ENCODE results near the gene SND1.

The SND1 gene

DNA sequence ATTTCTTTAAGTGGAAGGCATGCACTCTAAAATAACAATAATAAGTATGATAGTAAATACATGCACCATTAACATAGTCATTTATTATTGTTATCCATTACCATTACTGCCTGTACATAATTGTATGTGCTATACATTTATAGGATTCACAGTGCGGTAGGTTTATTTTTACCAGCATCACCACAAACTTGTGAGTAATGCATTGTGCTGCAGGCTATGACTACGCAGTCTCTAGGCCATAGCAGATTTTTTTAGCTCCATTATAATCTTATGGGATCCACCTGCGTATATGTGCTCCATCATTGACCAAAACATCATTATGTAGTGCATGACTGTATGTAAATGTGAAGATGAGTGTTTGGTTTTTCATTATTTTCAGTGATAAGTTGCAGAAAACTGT lies 219.2 kb downstream of the SND1 start:
- no peaks in the 10 kb centered on the region for H3K27me3 ChIP-seq (ENCODE audit: control insufficient read depth in 1 of 2, insufficient read depth in 2 of 2, low read length in 2 of 2)
- H3K27ac ChIP-seq (ENCODE audit: low read depth, low read length) = no peak overlapping the region
- no peak overlapping the region for H3K4me3 ChIP-seq (ENCODE audit: low read depth in 1 of 2, low read length in 2 of 2)
- no peak overlapping the region for H3K9ac ChIP-seq (ENCODE audit: low read depth in 1 of 2, low read length in 2 of 2)
- peaks cover 0 to 2% of the 10 kb centered on the region in 2 donors for H3K36me3 ChIP-seq (ENCODE audit: control insufficient read depth in 1 of 2, insufficient read depth in 2 of 2, low read length in 2 of 2)
- no peaks in the 10 kb centered on the region for H3K4me1 ChIP-seq (ENCODE audit: control insufficient read depth in 1 of 2, insufficient read depth in 2 of 2, low read length in 2 of 2)
- no peaks in the 10 kb centered on the region for H3K9me3 ChIP-seq (ENCODE audit: control insufficient read depth in 1 of 2, low read length in 2 of 2)

DNA sequence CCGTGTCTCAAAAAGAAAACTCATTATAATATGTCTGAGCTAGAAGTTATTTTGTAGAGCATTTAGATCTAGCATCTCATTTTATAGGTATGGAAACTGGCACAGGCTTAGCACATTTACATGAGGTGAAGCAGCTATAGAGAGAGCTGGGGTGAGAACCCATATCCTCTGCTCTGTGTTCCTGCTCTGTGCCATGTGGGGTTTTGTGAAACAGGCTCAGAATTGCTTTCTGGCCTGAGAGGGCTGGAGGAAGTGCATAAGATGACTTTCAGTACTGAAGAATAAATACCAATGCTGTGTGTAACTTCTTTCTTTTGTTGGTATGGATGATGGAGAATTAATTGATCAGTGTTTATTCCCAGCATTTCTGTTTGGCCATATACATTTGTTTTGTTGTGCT lies 220.1 kb downstream of the SND1 start:
- H3K27ac ChIP-seq (ENCODE audit: low read depth, low read length) = no peak overlapping the region
- no peak overlapping the region for H3K4me3 ChIP-seq (ENCODE audit: low read depth in 1 of 2, low read length in 2 of 2)
- no peaks in the 10 kb centered on the region for H3K4me1 ChIP-seq (ENCODE audit: control insufficient read depth in 1 of 2, insufficient read depth in 2 of 2, low read length in 2 of 2)
- H3K27me3 ChIP-seq (ENCODE audit: control insufficient read depth in 1 of 2, insufficient read depth in 2 of 2, low read length in 2 of 2) = no peaks in the 10 kb centered on the region
- peaks cover 0 to 2% of the 10 kb centered on the region in 2 donors for H3K36me3 ChIP-seq (ENCODE audit: control insufficient read depth in 1 of 2, insufficient read depth in 2 of 2, low read length in 2 of 2)
- H3K9ac ChIP-seq (ENCODE audit: low read depth in 1 of 2, low read length in 2 of 2) = no peak overlapping the region
- H3K9me3 ChIP-seq (ENCODE audit: control insufficient read depth in 1 of 2, low read length in 2 of 2) = no peaks in the 10 kb centered on the region

DNA sequence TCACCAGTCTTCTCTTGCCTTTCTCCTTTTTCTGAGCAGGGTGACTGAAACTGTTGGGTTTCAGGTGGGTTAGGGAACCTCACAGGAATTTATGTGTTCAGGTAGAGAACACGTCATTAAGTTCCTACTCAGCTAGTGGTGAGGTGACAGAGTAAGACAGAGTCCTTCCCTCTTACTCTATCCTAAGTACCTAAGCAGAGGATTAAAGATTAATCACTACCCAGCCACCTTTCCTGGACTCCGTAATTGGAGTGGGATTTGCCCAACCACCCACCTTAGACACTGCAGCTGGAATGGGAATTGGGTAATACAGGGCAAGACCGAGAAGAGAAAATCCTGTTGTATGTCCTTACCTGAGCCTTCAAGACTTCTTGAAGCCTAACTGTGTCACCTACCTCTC lies 221.2 kb downstream of the SND1 start:
- Histone ChIP-seq H3K36me3 (ENCODE audit: control insufficient read depth in 1 of 2, insufficient read depth in 2 of 2, low read length in 2 of 2) (peaks cover 0 to 2% of the 10 kb centered on the region in 2 donors), H3K27ac (ENCODE audit: low read depth, low read length) (no peak overlapping the region), H3K9ac (ENCODE audit: low read depth in 1 of 2, low read length in 2 of 2) (no peak overlapping the region), H3K4me3 (ENCODE audit: low read depth in 1 of 2, low read length in 2 of 2) (no peak overlapping the region), H3K9me3 (ENCODE audit: control insufficient read depth in 1 of 2, low read length in 2 of 2) (no peaks in the 10 kb centered on the region), H3K27me3 (ENCODE audit: control insufficient read depth in 1 of 2, insufficient read depth in 2 of 2, low read length in 2 of 2) (no peaks in the 10 kb centered on the region), H3K4me1 (ENCODE audit: control insufficient read depth in 1 of 2, insufficient read depth in 2 of 2, low read length in 2 of 2) (no peaks in the 10 kb centered on the region)

DNA sequence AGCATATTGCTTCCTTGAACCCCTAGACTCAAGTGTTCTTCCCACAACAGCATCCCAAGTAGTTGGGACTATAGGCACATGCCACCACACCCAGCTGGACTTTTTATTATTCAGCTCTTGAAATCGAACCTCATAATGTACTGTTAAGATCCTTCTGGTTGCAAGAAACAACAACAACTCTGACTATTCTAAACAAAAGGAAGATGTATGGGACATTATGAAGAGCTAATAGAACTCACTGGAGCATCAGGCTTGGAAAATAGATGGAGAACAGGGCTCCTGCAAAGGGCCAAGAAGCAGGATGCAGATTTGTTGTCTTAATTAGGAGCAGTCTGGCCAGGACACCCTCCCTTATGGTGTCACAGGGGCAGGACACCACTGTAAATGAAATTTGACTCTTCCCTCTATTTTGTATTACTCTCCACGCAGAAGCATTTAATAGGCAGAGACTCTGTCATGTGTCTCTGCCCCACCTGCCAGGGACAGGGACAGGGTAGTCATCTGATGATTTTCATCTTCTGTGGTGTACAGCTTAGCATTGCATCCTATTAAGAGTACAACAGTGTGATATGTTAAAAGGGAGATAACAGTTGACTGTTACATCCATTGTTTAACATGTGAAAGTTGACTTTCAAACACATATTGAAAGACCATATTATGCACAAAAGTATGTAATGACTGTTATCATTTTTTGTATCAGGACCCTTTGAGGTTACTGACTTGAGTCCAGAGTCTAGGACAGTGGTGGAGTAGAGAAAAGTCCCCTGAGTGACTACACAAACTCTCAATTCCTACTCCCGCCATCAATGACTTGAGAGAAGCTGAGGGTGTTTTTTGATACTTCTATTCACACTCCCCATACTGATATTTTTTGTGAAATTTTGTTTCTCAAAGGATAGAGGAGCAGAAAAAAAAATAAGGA lies 222.0 kb downstream of the SND1 start:
- Histone ChIP-seq H3K36me3 (ENCODE audit: control insufficient read depth in 1 of 2, insufficient read depth in 2 of 2, low read length in 2 of 2) (peaks cover 0 to 2% of the 10 kb centered on the region in 2 donors), H3K4me1 (ENCODE audit: control insufficient read depth in 1 of 2, insufficient read depth in 2 of 2, low read length in 2 of 2) (no peaks in the 10 kb centered on the region), H3K4me3 (ENCODE audit: low read depth in 1 of 2, low read length in 2 of 2) (no peak overlapping the region), H3K27me3 (ENCODE audit: control insufficient read depth in 1 of 2, insufficient read depth in 2 of 2, low read length in 2 of 2) (no peaks in the 10 kb centered on the region), H3K9me3 (ENCODE audit: control insufficient read depth in 1 of 2, low read length in 2 of 2) (no peaks in the 10 kb centered on the region), H3K27ac (ENCODE audit: low read depth, low read length) (no peak overlapping the region), H3K9ac (ENCODE audit: low read depth in 1 of 2, low read length in 2 of 2) (no peak overlapping the region)

DNA sequence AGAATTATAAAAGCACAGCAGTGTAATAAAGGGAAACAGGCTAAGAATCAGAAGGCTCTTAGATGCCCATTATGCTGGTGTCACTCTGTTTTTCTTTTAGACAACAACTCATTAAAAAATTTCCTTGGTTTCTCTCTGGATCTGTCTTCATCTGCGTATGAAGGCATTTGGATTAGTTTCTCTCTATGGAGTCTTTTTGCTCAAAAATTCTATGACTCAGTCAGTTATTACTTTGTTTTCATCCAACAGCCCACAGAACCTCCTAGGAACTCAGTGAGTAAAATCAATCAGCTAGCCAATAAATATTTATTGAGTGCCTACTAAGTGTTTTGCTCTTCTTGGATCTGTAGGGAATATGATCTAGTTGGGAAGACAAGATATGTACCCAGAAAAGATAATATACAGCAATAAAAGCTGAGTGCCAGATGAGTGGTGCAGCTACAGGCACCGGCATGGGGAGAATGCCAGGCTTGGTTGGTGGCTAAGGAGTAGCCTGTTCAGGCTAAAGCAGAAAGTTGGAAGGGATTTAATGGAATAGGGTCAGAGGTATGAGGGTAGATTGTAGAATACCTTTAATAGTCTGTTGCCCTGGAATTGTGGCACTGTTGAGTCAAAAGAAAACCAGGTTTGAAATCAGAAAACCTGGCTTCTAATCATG lies 223.1 kb downstream of the SND1 start:
- Histone ChIP-seq H3K9ac (ENCODE audit: low read depth in 1 of 2, low read length in 2 of 2) (no peak overlapping the region), H3K9me3 (ENCODE audit: control insufficient read depth in 1 of 2, low read length in 2 of 2) (no peaks in the 10 kb centered on the region), H3K27ac (ENCODE audit: low read depth, low read length) (no peak overlapping the region), H3K4me3 (ENCODE audit: low read depth in 1 of 2, low read length in 2 of 2) (no peak overlapping the region), H3K4me1 (ENCODE audit: control insufficient read depth in 1 of 2, insufficient read depth in 2 of 2, low read length in 2 of 2) (no peaks in the 10 kb centered on the region), H3K36me3 (ENCODE audit: control insufficient read depth in 1 of 2, insufficient read depth in 2 of 2, low read length in 2 of 2) (peaks cover 0 to 2% of the 10 kb centered on the region in 2 donors), H3K27me3 (ENCODE audit: control insufficient read depth in 1 of 2, insufficient read depth in 2 of 2, low read length in 2 of 2) (no peaks in the 10 kb centered on the region)

DNA sequence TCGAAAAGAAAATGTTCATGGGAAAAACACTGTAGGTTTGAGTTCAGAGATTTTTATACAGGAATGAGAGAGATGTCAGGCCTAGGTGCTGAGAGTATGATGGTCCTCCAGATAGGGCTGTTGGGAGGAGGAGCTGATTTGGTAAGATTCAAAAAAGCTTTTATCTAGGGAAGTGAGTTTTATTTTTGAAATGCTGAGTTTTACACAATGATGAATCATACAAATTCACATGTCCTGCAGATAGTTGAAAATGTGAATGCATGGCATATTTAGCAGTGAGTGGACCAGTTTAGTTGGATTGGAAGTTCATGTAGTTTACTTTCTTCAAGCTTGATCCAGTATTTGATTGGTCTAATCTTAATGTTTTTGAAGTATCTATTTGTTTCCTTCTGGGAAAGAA lies 224.4 kb downstream of the SND1 start:
- Histone ChIP-seq H3K4me1 (ENCODE audit: control insufficient read depth in 1 of 2, insufficient read depth in 2 of 2, low read length in 2 of 2) (no peaks in the 10 kb centered on the region), H3K9ac (ENCODE audit: low read depth in 1 of 2, low read length in 2 of 2) (no peak overlapping the region), H3K27ac (ENCODE audit: low read depth, low read length) (no peak overlapping the region), H3K4me3 (ENCODE audit: low read depth in 1 of 2, low read length in 2 of 2) (no peak overlapping the region), H3K36me3 (ENCODE audit: control insufficient read depth in 1 of 2, insufficient read depth in 2 of 2, low read length in 2 of 2) (peaks cover 0 to 2% of the 10 kb centered on the region in 2 donors), H3K27me3 (ENCODE audit: control insufficient read depth in 1 of 2, insufficient read depth in 2 of 2, low read length in 2 of 2) (no peaks in the 10 kb centered on the region), H3K9me3 (ENCODE audit: control insufficient read depth in 1 of 2, low read length in 2 of 2) (no peaks in the 10 kb centered on the region)

DNA sequence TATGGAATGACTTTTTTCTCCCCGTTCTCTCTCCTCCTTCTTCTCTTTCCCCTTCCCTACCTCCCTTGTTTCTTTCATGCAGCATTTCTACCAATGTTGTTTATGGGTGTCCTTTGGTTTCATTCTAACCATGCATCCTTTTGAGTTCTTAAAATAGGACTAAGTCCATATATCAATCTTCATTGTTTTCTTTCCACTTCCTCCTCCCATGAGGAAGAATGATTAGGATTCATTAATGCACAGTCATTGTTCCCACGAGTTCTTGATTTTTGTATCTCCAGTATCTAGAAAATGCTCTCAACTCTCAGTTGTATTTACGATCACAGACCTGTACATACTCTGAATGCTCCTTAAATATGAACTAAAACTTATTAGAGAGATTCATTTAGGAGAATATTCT lies 226.0 kb downstream of the SND1 start:
- Histone ChIP-seq H3K4me1 (ENCODE audit: control insufficient read depth in 1 of 2, insufficient read depth in 2 of 2, low read length in 2 of 2) (no peaks in the 10 kb centered on the region), H3K9me3 (ENCODE audit: control insufficient read depth in 1 of 2, low read length in 2 of 2) (no peaks in the 10 kb centered on the region), H3K4me3 (ENCODE audit: low read depth in 1 of 2, low read length in 2 of 2) (no peak overlapping the region), H3K9ac (ENCODE audit: low read depth in 1 of 2, low read length in 2 of 2) (no peak overlapping the region), H3K27me3 (ENCODE audit: control insufficient read depth in 1 of 2, insufficient read depth in 2 of 2, low read length in 2 of 2) (no peaks in the 10 kb centered on the region), H3K27ac (ENCODE audit: low read depth, low read length) (no peak overlapping the region), H3K36me3 (ENCODE audit: control insufficient read depth in 1 of 2, insufficient read depth in 2 of 2, low read length in 2 of 2) (peaks cover 0 to 2% of the 10 kb centered on the region in 2 donors)

DNA sequence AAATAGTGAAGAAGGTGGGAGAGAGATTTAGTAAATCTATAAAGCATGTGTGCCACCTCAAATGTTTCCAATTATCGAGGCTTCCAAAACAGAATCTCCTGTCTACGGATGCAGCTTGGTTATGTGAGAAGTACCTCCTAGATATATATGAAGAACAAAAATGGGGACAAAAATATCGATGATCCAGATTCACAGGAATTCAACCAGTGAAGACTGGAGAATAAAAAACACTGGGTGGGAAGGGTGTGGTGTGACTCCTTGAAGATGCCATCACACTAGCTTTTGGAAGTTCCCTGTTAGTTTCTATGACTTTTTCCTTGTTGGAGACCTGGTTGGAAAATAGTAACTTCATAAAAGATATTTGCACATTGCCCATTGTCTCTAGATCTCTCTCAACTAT lies 226.8 kb downstream of the SND1 start:
- H3K27me3 ChIP-seq (ENCODE audit: control insufficient read depth in 1 of 2, insufficient read depth in 2 of 2, low read length in 2 of 2) = no peaks in the 10 kb centered on the region
- H3K4me1 ChIP-seq (ENCODE audit: control insufficient read depth in 1 of 2, insufficient read depth in 2 of 2, low read length in 2 of 2) = no peaks in the 10 kb centered on the region
- H3K9me3 ChIP-seq (ENCODE audit: control insufficient read depth in 1 of 2, low read length in 2 of 2) = no peaks in the 10 kb centered on the region
- H3K9ac ChIP-seq (ENCODE audit: low read depth in 1 of 2, low read length in 2 of 2) = no peak overlapping the region
- no peak overlapping the region for H3K4me3 ChIP-seq (ENCODE audit: low read depth in 1 of 2, low read length in 2 of 2)
- H3K27ac ChIP-seq (ENCODE audit: low read depth, low read length) = no peak overlapping the region
- H3K36me3 ChIP-seq (ENCODE audit: control insufficient read depth in 1 of 2, insufficient read depth in 2 of 2, low read length in 2 of 2) = peaks cover 0 to under 1% of the 10 kb centered on the region in 2 donors

DNA sequence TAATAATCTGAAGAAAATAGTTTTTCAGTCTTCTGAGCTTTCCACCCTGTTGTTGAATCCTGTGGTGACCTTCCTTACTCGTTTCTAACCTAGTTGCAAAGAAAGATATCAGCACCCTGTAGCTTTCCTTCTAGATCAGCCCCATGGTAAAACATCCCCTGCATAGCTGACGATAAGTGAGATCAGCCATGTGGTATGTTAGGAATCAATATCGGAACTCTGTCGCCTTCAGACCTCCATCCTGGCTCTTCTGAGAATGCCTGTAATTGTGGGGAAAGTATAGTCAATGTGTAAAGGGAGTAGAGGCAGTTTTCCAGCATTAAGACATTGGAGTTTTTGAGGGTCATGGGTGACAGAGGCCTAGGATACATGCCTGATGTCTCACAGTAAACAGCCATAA lies 227.4 kb downstream of the SND1 start:
- H3K27ac ChIP-seq (ENCODE audit: low read depth, low read length) = no peak overlapping the region
- H3K4me1 ChIP-seq (ENCODE audit: control insufficient read depth in 1 of 2, insufficient read depth in 2 of 2, low read length in 2 of 2) = no peaks in the 10 kb centered on the region
- H3K36me3 ChIP-seq (ENCODE audit: control insufficient read depth in 1 of 2, insufficient read depth in 2 of 2, low read length in 2 of 2) = no peaks in the 10 kb centered on the region
- no peaks in the 10 kb centered on the region for H3K27me3 ChIP-seq (ENCODE audit: control insufficient read depth in 1 of 2, insufficient read depth in 2 of 2, low read length in 2 of 2)
- no peak overlapping the region for H3K9ac ChIP-seq (ENCODE audit: low read depth in 1 of 2, low read length in 2 of 2)
- H3K9me3 ChIP-seq (ENCODE audit: control insufficient read depth in 1 of 2, low read length in 2 of 2) = no peaks in the 10 kb centered on the region
- H3K4me3 ChIP-seq (ENCODE audit: low read depth in 1 of 2, low read length in 2 of 2) = no peak overlapping the region

DNA sequence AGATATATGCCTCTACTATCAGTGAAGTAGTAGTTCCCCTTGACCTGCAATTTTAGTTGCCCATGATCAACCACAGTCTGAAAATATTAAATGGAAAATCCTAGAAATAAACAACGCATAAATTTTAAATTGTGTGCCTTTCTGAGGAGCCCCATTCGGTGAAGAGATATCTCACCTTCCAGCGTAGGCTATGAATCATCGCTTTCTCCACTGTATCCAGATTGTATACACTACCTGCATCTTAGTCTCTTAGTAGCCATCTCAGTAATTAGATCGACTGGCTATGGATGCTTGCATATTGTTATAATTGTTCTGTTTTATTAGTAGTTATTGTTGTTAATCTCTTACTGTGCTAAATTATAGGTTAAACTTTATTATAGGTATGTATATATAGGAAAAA lies 227.9 kb downstream of the SND1 start:
- Histone ChIP-seq H3K27ac (ENCODE audit: low read depth, low read length) (no peak overlapping the region), H3K27me3 (ENCODE audit: control insufficient read depth in 1 of 2, insufficient read depth in 2 of 2, low read length in 2 of 2) (no peaks in the 10 kb centered on the region), H3K4me1 (ENCODE audit: control insufficient read depth in 1 of 2, insufficient read depth in 2 of 2, low read length in 2 of 2) (no peaks in the 10 kb centered on the region), H3K9me3 (ENCODE audit: control insufficient read depth in 1 of 2, low read length in 2 of 2) (no peaks in the 10 kb centered on the region), H3K9ac (ENCODE audit: low read depth in 1 of 2, low read length in 2 of 2) (no peak overlapping the region), H3K36me3 (ENCODE audit: control insufficient read depth in 1 of 2, insufficient read depth in 2 of 2, low read length in 2 of 2) (no peaks in the 10 kb centered on the region), H3K4me3 (ENCODE audit: low read depth in 1 of 2, low read length in 2 of 2) (no peak overlapping the region)

All from duodenal mucosa (tissue), 2 donors.